Measurements from ENCODE around the gene TMEM184B. TPM values are rescaled to one million over a fixed set of nuclear protein-coding genes. Genes with fewer than 3 reads are reported as not detected.

Gene TMEM184B
- total RNA-seq, 1 donor from 2014 or later = 26.5 TPM

DNA sequence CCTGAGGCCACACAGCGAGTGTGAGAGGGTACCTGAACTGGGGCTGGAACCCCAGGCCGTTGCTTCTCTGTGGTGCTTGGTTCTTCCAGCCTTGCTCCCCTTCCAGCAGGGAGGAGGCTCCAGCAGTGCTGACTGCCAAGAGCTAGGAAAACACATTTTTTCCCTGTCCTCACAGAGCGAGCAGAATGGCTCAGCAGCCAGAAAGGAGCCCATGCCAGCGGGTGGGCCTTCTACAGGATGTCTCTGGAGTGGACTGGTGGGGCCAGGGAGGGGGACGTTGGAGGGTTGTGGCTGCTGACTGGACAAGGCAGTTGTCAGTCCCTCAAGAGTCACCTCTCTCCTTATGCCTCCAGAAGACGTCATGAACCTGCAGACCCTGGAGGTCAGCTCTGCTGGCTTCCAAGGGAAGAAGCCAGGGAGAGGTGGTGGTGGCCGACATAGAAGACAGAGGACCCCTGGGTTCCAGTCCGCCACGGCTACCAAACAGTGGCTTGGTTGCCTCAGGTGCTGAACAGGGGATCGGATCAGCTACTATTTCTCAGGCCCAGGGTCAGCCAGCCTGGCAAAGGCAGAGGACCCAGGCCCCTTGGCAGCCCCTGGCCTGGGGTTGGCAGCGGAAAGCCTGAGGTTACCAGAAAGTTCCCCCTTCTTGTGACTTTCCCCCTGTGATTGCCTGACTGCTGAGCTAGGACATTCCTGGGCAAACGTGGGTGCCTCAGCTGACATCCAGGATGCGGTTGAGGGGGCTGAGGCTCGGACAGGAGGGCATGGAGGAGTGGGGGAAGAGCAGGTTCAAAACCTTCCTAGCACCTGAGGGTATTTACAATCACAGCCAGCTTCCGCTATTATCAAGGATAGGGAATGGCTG, 67.3 kb downstream of the TMEM184B start:
- Histone ChIP-seq H4K20me1 (ENCODE audit: low read depth) (peaks cover 17% of the 10 kb centered on the region), H3K4me3 (no peak overlapping the region), H3K36me3 (no peaks in the 10 kb centered on the region), H3K9me3 (ENCODE audit: low read depth) (no peaks in the 10 kb centered on the region), H3F3A (ENCODE audit: low read depth) (peaks cover 28% of the 10 kb centered on the region), H3K4me2 (no peak overlapping the region), H3K9ac (no peak overlapping the region), H3K27me3 (peaks cover 47% of the 10 kb centered on the region), H3K79me2 (ENCODE audit: low read depth) (no peaks in the 10 kb centered on the region), H2AFZ (replicated peaks) (no peak overlapping the region), H3K27ac (no peak overlapping the region), H3K4me1 (peaks cover 9% of the 10 kb centered on the region)
- Mint-ChIP-seq H3K27ac (no peak overlapping the region), H3K36me3 (no peaks in the 10 kb centered on the region), H3K4me3 (no peak overlapping the region), H3K27me3 (ENCODE audit: insufficient read depth, low read depth) (no peaks in the 10 kb centered on the region), H3K9me3 (no peaks in the 10 kb centered on the region), H3K4me1 (peaks cover 24% of the 10 kb centered on the region)
- DNase-seq (ENCODE audit: low spot score) = no peak
- no peak for TF ChIP-seq EZH2phosphoT487 (IDR thresholded peaks at IDR 0.05)

DNA sequence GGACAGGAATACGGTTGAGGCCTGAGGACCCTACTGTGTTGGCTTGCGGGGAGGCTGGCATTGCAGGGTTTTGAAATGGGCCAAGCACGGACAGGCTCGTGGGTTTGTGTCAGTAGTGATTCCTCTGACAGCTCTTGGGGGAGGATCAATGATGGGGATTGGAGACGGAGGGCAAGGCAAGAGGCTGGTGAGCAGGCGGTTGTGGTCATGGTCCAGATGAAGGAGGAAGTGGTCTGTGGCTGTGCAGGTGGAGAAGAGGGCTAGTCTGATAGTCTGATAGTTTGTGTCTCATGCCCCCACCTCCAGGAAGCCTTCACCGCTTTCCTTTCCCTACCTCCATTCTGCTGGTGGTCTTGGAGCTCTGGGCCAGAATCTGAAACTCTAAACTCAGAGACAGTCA, 68.0 kb downstream of the TMEM184B start:
- H3K9me3 ChIP-seq (ENCODE audit: low read depth) = no peaks in the 10 kb centered on the region
- DNase-seq (ENCODE audit: low spot score) = no peak
- H3K4me2 ChIP-seq = no peak overlapping the region
- no peak overlapping the region for H3K9ac ChIP-seq
- no peaks in the 10 kb centered on the region for H3K36me3 ChIP-seq
- H2AFZ ChIP-seq (replicated peaks) = no peak overlapping the region
- no peaks in the 10 kb centered on the region for H3K79me2 ChIP-seq (ENCODE audit: low read depth)
- H3K27me3 ChIP-seq = peaks cover 53% of the 10 kb centered on the region
- no peak overlapping the region for H3K4me3 ChIP-seq
- Mint-ChIP-seq H3K27me3 (ENCODE audit: insufficient read depth, low read depth) (no peaks in the 10 kb centered on the region), H3K9me3 (no peaks in the 10 kb centered on the region), H3K27ac (no peak overlapping the region), H3K36me3 (no peaks in the 10 kb centered on the region), H3K4me3 (no peak overlapping the region), H3K4me1 (peaks cover 24% of the 10 kb centered on the region)
- H4K20me1 ChIP-seq (ENCODE audit: low read depth) = peaks cover 17% of the 10 kb centered on the region
- H3K27ac ChIP-seq = no peak overlapping the region
- peaks cover 28% of the 10 kb centered on the region for H3F3A ChIP-seq (ENCODE audit: low read depth)
- no peak for TF ChIP-seq EZH2 (IDR thresholded peaks at IDR 0.05)
- TF ChIP-seq, protein P1, sequence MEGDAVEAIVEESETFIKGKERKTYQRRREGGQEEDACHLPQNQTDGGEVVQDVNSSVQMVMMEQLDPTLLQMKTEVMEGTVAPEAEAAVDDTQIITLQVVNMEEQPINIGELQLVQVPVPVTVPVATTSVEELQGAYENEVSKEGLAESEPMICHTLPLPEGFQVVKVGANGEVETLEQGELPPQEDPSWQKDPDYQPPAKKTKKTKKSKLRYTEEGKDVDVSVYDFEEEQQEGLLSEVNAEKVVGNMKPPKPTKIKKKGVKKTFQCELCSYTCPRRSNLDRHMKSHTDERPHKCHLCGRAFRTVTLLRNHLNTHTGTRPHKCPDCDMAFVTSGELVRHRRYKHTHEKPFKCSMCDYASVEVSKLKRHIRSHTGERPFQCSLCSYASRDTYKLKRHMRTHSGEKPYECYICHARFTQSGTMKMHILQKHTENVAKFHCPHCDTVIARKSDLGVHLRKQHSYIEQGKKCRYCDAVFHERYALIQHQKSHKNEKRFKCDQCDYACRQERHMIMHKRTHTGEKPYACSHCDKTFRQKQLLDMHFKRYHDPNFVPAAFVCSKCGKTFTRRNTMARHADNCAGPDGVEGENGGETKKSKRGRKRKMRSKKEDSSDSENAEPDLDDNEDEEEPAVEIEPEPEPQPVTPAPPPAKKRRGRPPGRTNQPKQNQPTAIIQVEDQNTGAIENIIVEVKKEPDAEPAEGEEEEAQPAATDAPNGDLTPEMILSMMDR (IDR thresholded peaks at IDR 0.05) = no peak
- TF ChIP-seq EZH2phosphoT487 (IDR thresholded peaks at IDR 0.05) = no peak
- H3K4me1 ChIP-seq = peaks cover 9% of the 10 kb centered on the region

DNA sequence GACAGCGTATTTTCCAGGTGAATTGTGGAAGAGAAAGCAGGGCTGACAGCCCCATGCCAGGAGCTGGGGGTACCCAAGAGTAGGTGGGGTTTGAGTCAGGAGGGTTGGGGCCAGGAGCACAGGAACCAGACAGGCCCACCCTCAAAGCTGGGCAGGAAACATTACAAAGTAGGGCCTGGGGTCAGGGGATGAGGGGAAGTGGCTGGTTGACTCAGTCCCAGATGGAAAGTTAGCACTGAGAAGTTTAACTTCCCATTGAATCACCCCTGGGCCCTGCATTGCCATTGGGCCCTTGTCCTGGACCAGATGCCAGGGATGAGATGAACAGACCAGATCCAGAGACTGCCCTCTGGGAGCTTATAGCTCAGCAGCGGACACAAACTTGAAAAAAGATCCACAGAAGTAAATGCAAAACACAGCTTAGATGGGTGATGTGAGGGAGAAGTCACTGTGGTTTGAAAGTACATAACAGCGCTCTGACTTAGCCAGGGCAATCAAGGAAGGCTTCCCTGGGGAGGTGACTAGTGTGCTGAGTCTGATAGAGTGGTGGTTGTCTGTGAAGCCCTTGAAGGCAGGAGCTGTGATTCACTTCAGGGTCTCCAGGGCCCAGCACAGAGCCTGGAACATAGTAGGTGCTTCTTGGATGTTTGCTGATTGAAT, 68.8 kb downstream of the TMEM184B start:
- Histone ChIP-seq H2AFZ (replicated peaks) (no peak overlapping the region), H3K4me3 (no peak overlapping the region), H4K20me1 (ENCODE audit: low read depth) (peaks cover 17% of the 10 kb centered on the region), H3K36me3 (no peaks in the 10 kb centered on the region), H3K4me2 (no peak overlapping the region), H3K9me3 (ENCODE audit: low read depth) (no peaks in the 10 kb centered on the region), H3F3A (ENCODE audit: low read depth) (peaks cover 28% of the 10 kb centered on the region), H3K27me3 (peaks cover 53% of the 10 kb centered on the region), H3K4me1 (peaks cover 9% of the 10 kb centered on the region), H3K27ac (no peak overlapping the region), H3K79me2 (ENCODE audit: low read depth) (no peaks in the 10 kb centered on the region), H3K9ac (no peak overlapping the region)
- Mint-ChIP-seq H3K9me3 (no peaks in the 10 kb centered on the region), H3K36me3 (no peaks in the 10 kb centered on the region), H3K4me1 (peaks cover 24% of the 10 kb centered on the region), H3K27ac (no peak overlapping the region), H3K27me3 (ENCODE audit: insufficient read depth, low read depth) (peaks cover 2% of the 10 kb centered on the region), H3K4me3 (peak overlapping the region; percentile 89)
- TF ChIP-seq, protein P1 (IDR thresholded peaks at IDR 0.05) = no peak
- no peak for TF ChIP-seq EZH2phosphoT487 (IDR thresholded peaks at IDR 0.05)
- no peak for DNase-seq (ENCODE audit: low spot score)
